Type B pancreatic cell (in vitro differentiated cells): ENCODE measurements around the gene PPM1J. TPM values are rescaled to one million over a fixed set of nuclear protein-coding genes. Genes with fewer than 3 reads are reported as not detected.
A peak's percentile ranks its signal among the peaks of the same experiment; 100 is the strongest.

Experiments used
- DNase-seq: peaks from one replicate; pipeline ENCODE4 v3.0.0; 2021; ENCODE audit warnings: mixed read lengths; ENCODE audit not compliant: unreplicated experiment; ENCODE audit errors: extremely low spot score
- H3K27ac Mint-ChIP-seq: 2 replicates; pipeline ENCODE4 v1.8.0; 2021; ENCODE audit warnings: mild to moderate bottlenecking, mixed read lengths
- H3K27me3 Mint-ChIP-seq: 2 replicates; pipeline ENCODE4 v1.8.0; 2021; ENCODE audit warnings: mixed read lengths
- H3K36me3 Mint-ChIP-seq: 2 replicates; pipeline ENCODE4 v1.8.0; 2021; ENCODE audit warnings: mixed read lengths
- H3K4me1 Mint-ChIP-seq: one replicate; pipeline ENCODE4 v1.8.0; 2021; ENCODE audit warnings: mixed read lengths; ENCODE audit not compliant: unreplicated experiment
- H3K4me3 Mint-ChIP-seq: 2 replicates; pipeline ENCODE4 v1.8.0; 2021; ENCODE audit warnings: mild to moderate bottlenecking, mixed read lengths
- H3K9me3 Mint-ChIP-seq: 2 replicates; pipeline ENCODE4 v1.8.0; 2021; ENCODE audit warnings: mixed read lengths
- total RNA-seq: library from RNA; stranded (reverse); gene quantifications from 2 replicates; pipeline ENCODE4 v1.2.1, GENCODE V29; 2021; ENCODE audit warnings: low replicate concordance
- TF ChIP-seq, protein P1 (sequence below): fragments of 200-600 bp; sonication (generic); conservative IDR thresholded peaks from 2 replicates; pipeline ENCODE4 v1.5.0; 2021; ENCODE audit warnings: antibody characterized with exemption, mild to moderate bottlenecking

PPM1J gene
- total RNA-seq, 1 donor from 2014 or later, result 2.5 TPM

DNA sequence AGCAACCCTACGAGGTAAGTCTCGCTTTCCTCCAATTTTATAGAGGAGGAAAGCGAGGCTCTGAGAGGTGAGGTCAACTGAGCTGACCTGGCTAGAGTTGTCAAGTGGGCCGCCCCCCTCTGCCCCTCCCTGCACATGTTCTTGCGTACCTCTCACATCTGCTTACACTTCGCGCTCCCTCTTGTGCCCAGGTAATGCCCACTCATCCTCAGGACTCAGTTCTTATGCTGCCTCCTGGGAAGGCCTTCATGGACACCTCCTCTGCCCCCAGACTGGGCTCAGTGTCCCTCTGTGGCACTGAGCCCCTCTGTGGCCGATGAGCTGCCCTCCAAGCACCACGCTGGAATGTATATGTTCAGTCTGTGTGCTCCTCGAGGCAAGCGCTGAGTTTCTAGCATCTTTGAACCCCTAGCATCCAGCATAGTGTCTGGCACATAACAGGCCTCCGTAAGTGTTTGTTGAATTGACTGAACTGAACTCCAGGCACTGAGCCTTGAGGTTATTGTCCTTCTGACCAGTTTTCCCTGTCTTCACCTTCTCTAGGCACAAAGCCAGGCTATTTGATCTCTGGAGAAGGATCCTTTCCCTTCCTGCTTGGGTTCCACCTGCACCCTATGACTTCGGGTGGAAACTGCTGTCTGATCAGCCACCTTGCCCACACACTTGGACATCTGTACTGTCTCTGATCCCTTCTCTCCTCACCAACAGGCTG is 27.2 kb downstream of the PPM1J start:
- Mint-ChIP-seq H3K27me3 (no peaks in the 10 kb centered on the region), H3K36me3 (peaks cover 19% of the 10 kb centered on the region), H3K4me3 (peak overlapping the region; percentile 23), H3K9me3 (no peaks in the 10 kb centered on the region), H3K27ac (peak overlapping the region; percentile 69), H3K4me1 (peaks cover 24% of the 10 kb centered on the region)
- TF ChIP-seq, protein P1, sequence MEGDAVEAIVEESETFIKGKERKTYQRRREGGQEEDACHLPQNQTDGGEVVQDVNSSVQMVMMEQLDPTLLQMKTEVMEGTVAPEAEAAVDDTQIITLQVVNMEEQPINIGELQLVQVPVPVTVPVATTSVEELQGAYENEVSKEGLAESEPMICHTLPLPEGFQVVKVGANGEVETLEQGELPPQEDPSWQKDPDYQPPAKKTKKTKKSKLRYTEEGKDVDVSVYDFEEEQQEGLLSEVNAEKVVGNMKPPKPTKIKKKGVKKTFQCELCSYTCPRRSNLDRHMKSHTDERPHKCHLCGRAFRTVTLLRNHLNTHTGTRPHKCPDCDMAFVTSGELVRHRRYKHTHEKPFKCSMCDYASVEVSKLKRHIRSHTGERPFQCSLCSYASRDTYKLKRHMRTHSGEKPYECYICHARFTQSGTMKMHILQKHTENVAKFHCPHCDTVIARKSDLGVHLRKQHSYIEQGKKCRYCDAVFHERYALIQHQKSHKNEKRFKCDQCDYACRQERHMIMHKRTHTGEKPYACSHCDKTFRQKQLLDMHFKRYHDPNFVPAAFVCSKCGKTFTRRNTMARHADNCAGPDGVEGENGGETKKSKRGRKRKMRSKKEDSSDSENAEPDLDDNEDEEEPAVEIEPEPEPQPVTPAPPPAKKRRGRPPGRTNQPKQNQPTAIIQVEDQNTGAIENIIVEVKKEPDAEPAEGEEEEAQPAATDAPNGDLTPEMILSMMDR, result no peak
- no peak for DNase-seq

DNA sequence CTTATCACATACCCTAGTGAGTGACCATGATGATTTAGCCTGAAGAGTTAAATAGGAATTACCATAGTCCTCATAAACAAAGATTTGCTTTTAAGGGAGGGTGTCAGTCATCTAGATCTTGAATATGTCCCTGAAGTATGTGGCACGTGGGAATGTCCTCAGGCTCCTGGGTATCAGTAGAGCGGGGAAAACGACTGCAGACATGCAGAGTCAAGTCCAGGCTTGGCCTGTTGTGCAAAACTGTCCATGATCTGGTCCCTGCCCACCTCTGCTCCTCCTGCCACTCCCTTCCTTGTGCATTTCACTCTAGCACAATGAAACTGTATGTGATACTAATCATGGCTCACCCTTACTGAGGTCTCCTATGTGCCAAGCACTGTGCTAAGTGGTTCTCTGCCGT is 27.8 kb downstream of the PPM1J start:
- no peak for DNase-seq
- TF ChIP-seq, protein P1, result no peak
- H3K4me1 Mint-ChIP-seq, result peaks cover 24% of the 10 kb centered on the region
- H3K36me3 Mint-ChIP-seq, result peaks cover 16% of the 10 kb centered on the region
- peak overlapping the region; percentile 69 for H3K27ac Mint-ChIP-seq
- no peaks in the 10 kb centered on the region for H3K9me3 Mint-ChIP-seq
- H3K27me3 Mint-ChIP-seq, result no peaks in the 10 kb centered on the region
- H3K4me3 Mint-ChIP-seq, result no peak overlapping the region

DNA sequence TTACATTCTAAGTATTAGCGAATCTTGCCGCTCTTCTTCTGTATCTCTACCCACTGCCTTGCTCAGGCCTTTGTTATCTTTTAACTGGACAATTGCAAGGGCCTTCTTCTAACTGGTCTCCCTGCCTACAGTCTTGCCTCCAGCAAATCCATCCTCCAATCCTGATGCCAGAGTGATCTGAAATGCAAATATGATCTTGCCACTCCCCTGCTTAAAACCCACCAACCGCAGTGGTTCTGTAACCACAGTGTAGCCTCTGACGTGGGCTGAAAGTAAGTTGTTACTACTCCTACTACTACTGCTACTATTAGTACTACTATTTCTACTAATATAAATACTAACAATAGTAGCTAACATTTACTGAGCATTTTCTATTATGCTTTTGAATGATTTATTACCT is 28.3 kb downstream of the PPM1J start:
- H3K36me3 Mint-ChIP-seq, result peaks cover 13% of the 10 kb centered on the region
- TF ChIP-seq, protein P1, result no peak
- peak overlapping the region; percentile 74 for H3K27ac Mint-ChIP-seq
- H3K4me1 Mint-ChIP-seq, result peaks cover 24% of the 10 kb centered on the region
- no peaks in the 10 kb centered on the region for H3K9me3 Mint-ChIP-seq
- no peak for DNase-seq
- no peaks in the 10 kb centered on the region for H3K27me3 Mint-ChIP-seq
- H3K4me3 Mint-ChIP-seq, result no peak overlapping the region

DNA sequence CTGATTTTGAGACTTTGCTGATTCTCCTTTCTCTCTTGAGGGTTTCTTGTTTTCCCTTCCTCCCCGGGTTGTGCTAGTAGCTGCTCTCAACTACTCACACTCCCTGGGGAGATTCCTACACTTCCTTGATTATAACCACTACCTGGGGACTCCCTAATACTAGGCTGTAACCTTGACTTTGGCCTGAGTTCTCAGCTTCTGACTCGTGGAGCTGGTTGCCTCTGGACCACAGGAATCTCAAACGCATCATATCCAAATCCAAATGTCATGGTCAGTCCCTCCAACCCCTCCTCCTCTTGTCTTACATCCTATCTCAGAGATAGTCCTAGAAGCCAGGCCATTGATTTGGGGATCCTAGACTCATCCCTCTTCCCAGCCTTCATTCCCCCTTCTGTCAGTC is 28.7 kb downstream of the PPM1J start:
- Mint-ChIP-seq H3K27me3 (no peaks in the 10 kb centered on the region), H3K36me3 (peaks cover 13% of the 10 kb centered on the region)

DNA sequence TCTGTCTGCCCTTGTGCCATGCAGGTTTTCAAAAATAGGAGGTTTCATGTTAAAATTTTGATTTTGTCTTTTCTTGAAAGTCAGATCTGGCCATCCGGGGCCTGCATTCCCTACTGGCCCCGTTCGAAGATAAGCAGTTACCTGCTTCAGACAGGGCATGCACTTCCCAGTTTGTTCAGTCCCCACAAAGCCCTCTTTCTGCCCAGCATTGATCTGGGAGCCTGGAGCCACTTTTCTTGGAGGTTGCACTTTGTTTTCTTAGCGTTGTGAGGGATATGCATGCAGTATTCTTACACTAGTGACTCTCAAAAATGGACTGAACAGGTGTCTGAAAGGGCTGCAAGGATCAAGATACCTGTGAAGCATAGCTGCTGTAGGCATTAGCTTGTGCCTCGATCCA is 29.2 kb downstream of the PPM1J start:
- H3K27ac Mint-ChIP-seq, result no peak overlapping the region
- DNase-seq, result no peak
- peaks cover 24% of the 10 kb centered on the region for H3K4me1 Mint-ChIP-seq
- no peaks in the 10 kb centered on the region for H3K27me3 Mint-ChIP-seq
- H3K9me3 Mint-ChIP-seq, result no peaks in the 10 kb centered on the region
- TF ChIP-seq, protein P1, result no peak
- H3K36me3 Mint-ChIP-seq, result peaks cover 14% of the 10 kb centered on the region
- H3K4me3 Mint-ChIP-seq, result no peak overlapping the region

More for the DNA sequence above, 28.7 kb downstream of the PPM1J start:
- Mint-ChIP-seq H3K4me3 (no peak overlapping the region), H3K4me1 (peaks cover 24% of the 10 kb centered on the region), H3K9me3 (no peaks in the 10 kb centered on the region), H3K27ac (peak overlapping the region; percentile 74)
- DNase-seq, result no peak
- TF ChIP-seq, protein P1, result no peak
